Dermis lymphatic vessel endothelial cell (primary cell): ENCODE measurements around the gene CENPI. TPM values are rescaled to one million over a fixed set of nuclear protein-coding genes. Genes with fewer than 3 reads are reported as not detected.

Experiments used
- total RNA-seq: library from RNA; depleted of rRNA; stranded (reverse); fragments of >200 nt; gene quantifications from 2 replicates; pipeline ENCODE4 v1.2.1, GENCODE V29; 2014

CENPI gene
- total RNA-seq, result 4.6 and 5.2 TPM in 2 replicates

GRCh38 chrX:101097546-101098453, at the start of gene CENPI:
Gene CENPI, plus strand, starts transcription at chrX:101098204. Its CDS starts 2,867 bp downstream, at chrX:101101071.

GRCh38 chrX:101051549-101052302, 46.3 kb upstream of the CENPI start, which contains the start of gene TRMT2B:
Gene TRMT2B, minus strand, starts transcription at chrX:101052111. Its CDS starts 9,822 bp downstream, at chrX:101042289.

DNA sequence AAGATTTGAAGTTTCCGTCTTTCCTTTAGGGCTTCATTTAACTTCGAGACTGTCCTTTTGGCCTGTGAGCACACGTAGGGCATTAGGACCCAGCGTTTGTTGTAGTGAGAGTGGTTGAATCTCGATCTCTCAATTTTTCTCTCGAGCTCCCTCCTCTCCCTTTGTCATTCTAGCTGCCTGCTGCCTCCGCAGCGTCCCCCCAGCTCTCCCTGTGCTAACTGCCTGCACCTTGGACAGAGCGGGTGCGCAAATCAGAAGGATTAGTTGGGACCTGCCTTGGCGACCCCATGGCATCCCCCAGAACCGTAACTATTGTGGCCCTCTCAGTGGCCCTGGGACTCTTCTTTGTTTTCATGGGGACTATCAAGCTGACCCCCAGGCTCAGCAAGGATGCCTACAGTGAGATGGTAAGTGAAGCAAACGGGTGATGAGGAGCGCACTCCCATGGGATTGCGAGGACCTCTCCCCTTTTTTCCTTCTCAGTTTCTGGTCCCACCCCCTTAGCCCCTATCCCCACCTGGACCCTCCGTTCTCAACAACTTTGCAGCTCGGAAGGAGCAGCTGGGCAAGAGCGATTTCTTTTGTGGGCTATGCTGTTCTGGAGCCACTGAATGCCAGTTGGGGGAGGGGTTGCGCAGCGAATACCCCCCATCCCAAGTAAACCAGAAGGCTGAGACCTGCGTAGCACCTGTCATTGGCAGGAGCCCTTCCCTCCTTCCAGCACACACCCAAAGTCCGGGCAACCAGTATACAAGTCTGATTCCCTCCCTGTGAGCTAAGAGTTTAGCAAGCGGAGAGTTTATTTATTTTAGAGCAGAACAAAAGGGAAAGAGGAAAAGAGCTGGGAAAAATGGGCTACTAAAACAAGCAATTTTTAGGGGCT, 19.0 kb upstream of the CENPI start, which contains the start of gene TMEM35A:
TSS of gene TMEM35A (plus strand) at position 164 of the 883 bp plus-strand sequence. CDS start at position 288, 124 bp downstream.

Other genes with a start within 250 kb of the CENPI start
- not detected in 2 replicates for gene NOX1, start 223.8 kb upstream of the CENPI start, total RNA-seq
- not detected in 2 replicates for gene XKRX, start 169.3 kb upstream of the CENPI start, total RNA-seq
- not detected in 2 replicates for gene ARL13A, start 128.5 kb upstream of the CENPI start, total RNA-seq
- gene TRMT2B, start 46.1 kb upstream of the CENPI start, total RNA-seq, result 13.5 and 13.9 TPM in 2 replicates
- gene TMEM35A, start 19.3 kb upstream of the CENPI start, total RNA-seq, result 0.60 and 0.65 TPM in 2 replicates
- gene DRP2, start 121.6 kb downstream of the CENPI start, total RNA-seq, result under 0.01 TPM in 1 of 2 replicates, not detected in the other
- under 0.01 TPM in 1 of 2 replicates, not detected in the other for gene TAF7L, start 193.1 kb downstream of the CENPI start, total RNA-seq